ENCODE results near the gene GDF9.

GRCh38 chr5:132873119-132873929 lies 7.1 kb upstream of the GDF9 start, which contains the start of gene LEAP2:
- TF ChIP-seq POLR2A (IDR thresholded peaks at IDR 0.05): no peak
- no peak for TF ChIP-seq CTCF (IDR thresholded peaks at IDR 0.05)

All from heart left ventricle (tissue), 13 donors.